Liver (tissue), 3 donors: ENCODE results near the gene VEPH1.

Source experiments
- ATF3 ChIP-seq: IDR thresholded peaks from 2 replicates; pipeline ENCODE4 v1.6.1; 2016; ENCODE audit warnings: antibody characterized with exemption
- CTCF ChIP-seq: fragments of 150-350 bp; IDR thresholded peaks from 2 replicates; pipeline ENCODE4 v1.5.1; 2017; ENCODE audit warnings: improper control_type of control experiment, low read depth, low read length; ENCODE audit not compliant: missing input control
- EGR1 ChIP-seq, 2 donors: IDR thresholded peaks; 2 replicates each; pipeline ENCODE4 v1.6.1; 2016 to 2018; ENCODE audit warnings: antibody characterized with exemption in 2 of 2, low read depth in 2 of 2
- GABPA ChIP-seq, 2 donors: IDR thresholded peaks in 1 of 2; conservative IDR thresholded peaks in 1 of 2; 2 replicates each; pipeline ENCODE4 v1.6.1; 2016; ENCODE audit warnings: antibody characterized with exemption in 2 of 2, mild to moderate bottlenecking in 1 of 2, moderate library complexity in 1 of 2
- HNF4A ChIP-seq, 2 donors: conservative IDR thresholded peaks; 2 replicates each; pipeline ENCODE4 v1.6.1; 2016; ENCODE audit warnings: antibody characterized with exemption in 2 of 2, mild to moderate bottlenecking in 2 of 2
- RAD21 ChIP-seq, 2 donors: IDR thresholded peaks; 2 replicates each; pipeline ENCODE4 v1.6.1; 2016; ENCODE audit warnings: antibody characterized with exemption in 2 of 2, mild to moderate bottlenecking in 2 of 2
- RXRA ChIP-seq, 2 donors: IDR thresholded peaks; 2 replicates each; pipeline ENCODE4 v1.6.1; 2017 to 2018; ENCODE audit warnings: antibody characterized with exemption in 2 of 2, mild to moderate bottlenecking in 1 of 2
- SP1 ChIP-seq: IDR thresholded peaks from 2 replicates; pipeline ENCODE4 v1.6.1; 2018; ENCODE audit warnings: antibody characterized with exemption, mild to moderate bottlenecking
- TAF1 ChIP-seq: conservative IDR thresholded peaks from 2 replicates; pipeline ENCODE4 v1.6.1; 2016; ENCODE audit warnings: antibody characterized with exemption, mild to moderate bottlenecking
- YY1 ChIP-seq: IDR thresholded peaks from 2 replicates; pipeline ENCODE4 v1.6.1; 2016; ENCODE audit warnings: antibody characterized with exemption, mild to moderate bottlenecking
- TF ChIP-seq, protein P1 (sequence below): IDR thresholded peaks from 2 replicates; pipeline ENCODE4 v1.6.1; 2016; ENCODE audit warnings: antibody characterized with exemption, mild to moderate bottlenecking
- TF ChIP-seq, protein P2 (sequence below): IDR thresholded peaks from 2 replicates; pipeline ENCODE4 v1.6.1; 2016; ENCODE audit warnings: antibody characterized with exemption
- TF ChIP-seq, protein P3 (sequence below): IDR thresholded peaks from 2 replicates; pipeline ENCODE4 v1.6.1; 2016; ENCODE audit warnings: antibody characterized with exemption
- donor health status: healthy.
- donor health status: healthy.

- TF ChIP-seq CTCF: no peak
- TF ChIP-seq, protein P1, sequence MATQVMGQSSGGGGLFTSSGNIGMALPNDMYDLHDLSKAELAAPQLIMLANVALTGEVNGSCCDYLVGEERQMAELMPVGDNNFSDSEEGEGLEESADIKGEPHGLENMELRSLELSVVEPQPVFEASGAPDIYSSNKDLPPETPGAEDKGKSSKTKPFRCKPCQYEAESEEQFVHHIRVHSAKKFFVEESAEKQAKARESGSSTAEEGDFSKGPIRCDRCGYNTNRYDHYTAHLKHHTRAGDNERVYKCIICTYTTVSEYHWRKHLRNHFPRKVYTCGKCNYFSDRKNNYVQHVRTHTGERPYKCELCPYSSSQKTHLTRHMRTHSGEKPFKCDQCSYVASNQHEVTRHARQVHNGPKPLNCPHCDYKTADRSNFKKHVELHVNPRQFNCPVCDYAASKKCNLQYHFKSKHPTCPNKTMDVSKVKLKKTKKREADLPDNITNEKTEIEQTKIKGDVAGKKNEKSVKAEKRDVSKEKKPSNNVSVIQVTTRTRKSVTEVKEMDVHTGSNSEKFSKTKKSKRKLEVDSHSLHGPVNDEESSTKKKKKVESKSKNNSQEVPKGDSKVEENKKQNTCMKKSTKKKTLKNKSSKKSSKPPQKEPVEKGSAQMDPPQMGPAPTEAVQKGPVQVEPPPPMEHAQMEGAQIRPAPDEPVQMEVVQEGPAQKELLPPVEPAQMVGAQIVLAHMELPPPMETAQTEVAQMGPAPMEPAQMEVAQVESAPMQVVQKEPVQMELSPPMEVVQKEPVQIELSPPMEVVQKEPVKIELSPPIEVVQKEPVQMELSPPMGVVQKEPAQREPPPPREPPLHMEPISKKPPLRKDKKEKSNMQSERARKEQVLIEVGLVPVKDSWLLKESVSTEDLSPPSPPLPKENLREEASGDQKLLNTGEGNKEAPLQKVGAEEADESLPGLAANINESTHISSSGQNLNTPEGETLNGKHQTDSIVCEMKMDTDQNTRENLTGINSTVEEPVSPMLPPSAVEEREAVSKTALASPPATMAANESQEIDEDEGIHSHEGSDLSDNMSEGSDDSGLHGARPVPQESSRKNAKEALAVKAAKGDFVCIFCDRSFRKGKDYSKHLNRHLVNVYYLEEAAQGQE: no peak
- TF ChIP-seq TAF1: no peak
- TF ChIP-seq RAD21 (IDR thresholded peaks at IDR 0.05): no peak
- TF ChIP-seq GABPA (IDR thresholded peaks at IDR 0.05 in 1 of 2, conservative IDR thresholded peaks at IDR 0.05 in 1 of 2): no peak
- TF ChIP-seq EGR1 (IDR thresholded peaks at IDR 0.05; ENCODE audit: low read depth in 2 of 2): no peak
- TF ChIP-seq, protein P2, sequence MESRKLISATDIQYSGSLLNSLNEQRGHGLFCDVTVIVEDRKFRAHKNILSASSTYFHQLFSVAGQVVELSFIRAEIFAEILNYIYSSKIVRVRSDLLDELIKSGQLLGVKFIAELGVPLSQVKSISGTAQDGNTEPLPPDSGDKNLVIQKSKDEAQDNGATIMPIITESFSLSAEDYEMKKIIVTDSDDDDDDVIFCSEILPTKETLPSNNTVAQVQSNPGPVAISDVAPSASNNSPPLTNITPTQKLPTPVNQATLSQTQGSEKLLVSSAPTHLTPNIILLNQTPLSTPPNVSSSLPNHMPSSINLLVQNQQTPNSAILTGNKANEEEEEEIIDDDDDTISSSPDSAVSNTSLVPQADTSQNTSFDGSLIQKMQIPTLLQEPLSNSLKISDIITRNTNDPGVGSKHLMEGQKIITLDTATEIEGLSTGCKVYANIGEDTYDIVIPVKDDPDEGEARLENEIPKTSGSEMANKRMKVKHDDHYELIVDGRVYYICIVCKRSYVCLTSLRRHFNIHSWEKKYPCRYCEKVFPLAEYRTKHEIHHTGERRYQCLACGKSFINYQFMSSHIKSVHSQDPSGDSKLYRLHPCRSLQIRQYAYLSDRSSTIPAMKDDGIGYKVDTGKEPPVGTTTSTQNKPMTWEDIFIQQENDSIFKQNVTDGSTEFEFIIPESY: no peak
- TF ChIP-seq ATF3: no peak
- no peak for TF ChIP-seq RXRA (IDR thresholded peaks at IDR 0.05)
- TF ChIP-seq, protein P3, sequence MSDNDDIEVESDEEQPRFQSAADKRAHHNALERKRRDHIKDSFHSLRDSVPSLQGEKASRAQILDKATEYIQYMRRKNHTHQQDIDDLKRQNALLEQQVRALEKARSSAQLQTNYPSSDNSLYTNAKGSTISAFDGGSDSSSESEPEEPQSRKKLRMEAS: no peak
- no peak for TF ChIP-seq YY1
- no peak for TF ChIP-seq SP1
- TF ChIP-seq HNF4A (conservative IDR thresholded peaks at IDR 0.05): no peak
Measured at GRCh38 chr3:157376603-157377300, 126.5 kb downstream of the VEPH1 start.
